ENCODE results near the gene TMEM156. TPM values are rescaled to one million over a fixed set of nuclear protein-coding genes. Genes with fewer than 3 reads are reported as not detected.
"Not testable (repeated sequence)": the region's sequence is repeated elsewhere in the genome, so short reads cannot be mapped to it uniquely, and the experiment has no call there.

Gene TMEM156
- total RNA-seq, 1 experiment from 2014 or later, result 33.7 TPM

DNA sequence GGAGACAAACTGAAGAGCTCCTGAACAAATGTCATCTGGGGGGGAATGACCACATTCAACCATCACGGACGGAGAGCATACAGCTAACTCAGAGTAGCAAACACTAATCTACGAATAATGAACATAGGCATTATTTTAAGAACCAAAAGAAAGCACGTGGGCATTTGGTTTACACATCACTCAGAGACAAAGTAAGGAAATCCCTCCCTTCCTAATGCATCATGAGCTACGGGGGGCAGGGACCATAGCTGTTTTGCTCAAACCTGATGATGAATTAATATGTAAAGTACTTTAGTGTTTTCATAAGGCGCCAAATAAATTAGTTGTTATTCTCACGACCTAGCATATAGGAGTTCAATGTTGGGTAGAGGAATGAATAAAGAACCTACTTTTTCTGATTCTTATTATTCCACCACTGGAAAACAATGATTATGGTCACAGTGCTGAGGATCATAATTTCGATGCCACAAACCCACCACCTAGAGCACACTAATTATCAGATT, 11.7 kb upstream of the TMEM156 start:
- peak; percentile 56 for DNase-seq (ENCODE audit: low read depth)

DNA sequence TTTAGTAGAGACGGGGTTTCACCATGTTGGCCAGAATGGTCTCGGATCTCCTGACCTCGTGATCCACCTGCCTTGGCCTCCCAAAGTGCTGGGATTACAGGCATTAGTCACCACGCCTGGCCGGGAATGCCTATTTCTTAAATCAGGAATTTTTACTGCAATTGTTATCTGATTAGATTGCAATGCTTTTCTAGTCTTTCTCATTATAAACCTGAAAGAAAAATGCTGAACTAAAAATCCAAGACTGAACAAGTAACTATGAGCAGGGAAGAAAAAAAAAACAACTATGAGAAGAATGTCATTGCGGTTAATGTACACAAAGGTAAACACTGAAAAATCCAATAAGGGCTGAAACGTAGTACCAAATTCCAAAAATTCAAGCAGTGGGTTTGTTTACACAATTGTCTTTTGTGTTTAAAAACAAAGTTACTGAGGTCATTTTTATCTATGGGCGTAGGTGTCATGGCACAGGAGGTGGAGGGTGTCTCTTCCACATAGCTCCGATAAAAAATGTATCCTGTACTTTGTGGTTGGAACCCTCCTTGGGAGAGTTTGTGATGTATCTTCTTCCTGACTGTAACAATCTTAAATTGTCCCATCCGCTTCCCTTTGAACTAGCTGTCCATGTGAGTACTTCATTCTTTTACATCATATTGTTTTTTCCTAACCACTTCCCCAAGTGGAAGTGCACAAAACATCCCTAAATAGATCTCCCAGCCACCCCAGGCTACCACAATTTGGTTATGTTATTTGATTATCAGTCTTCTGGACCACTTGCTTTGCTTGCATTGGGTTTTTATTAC, 11.1 kb upstream of the TMEM156 start:
- peak; percentile 70 for DNase-seq (ENCODE audit: low read depth)

DNA sequence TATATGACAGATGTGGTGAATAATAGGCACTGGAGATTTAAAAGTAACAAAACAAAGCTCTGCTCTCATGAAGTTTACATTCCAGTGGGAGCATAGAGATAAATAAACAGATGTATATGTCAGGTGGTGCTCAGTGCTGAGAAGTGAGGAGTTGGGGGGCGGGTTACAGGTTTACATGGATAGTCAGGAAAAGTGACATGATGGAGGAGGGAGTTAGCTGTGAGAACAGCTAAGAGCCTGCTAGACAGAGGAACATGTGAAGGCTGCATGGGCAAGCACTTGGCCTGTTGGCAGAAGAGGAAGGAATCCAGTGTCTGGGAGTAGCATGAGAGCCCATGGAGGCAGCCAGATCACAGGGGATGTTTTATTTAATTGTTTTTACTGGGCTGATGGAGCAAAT, 10.2 kb upstream of the TMEM156 start:
- no peak for DNase-seq (ENCODE audit: low read depth)

DNA sequence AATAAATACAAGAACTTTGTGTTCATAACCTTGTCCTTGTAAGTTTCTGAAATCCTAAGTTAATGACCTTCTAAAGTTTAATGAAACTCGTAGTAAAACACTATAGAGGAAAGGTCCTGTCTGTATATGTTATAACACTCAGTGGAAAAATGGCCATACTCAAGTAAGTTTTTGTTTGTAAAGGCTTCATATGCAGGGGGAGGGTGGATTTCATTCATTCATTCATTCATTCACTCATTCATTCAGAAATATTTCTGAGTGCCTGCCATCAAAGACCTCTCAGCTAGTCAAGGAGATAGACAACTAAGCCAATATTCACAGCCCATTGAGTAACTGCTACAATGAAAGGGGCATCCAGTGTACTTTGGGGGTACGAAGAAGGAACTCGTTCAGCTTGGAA, 6.9 kb upstream of the TMEM156 start:
- DNase-seq (ENCODE audit: low read depth), result no peak

DNA sequence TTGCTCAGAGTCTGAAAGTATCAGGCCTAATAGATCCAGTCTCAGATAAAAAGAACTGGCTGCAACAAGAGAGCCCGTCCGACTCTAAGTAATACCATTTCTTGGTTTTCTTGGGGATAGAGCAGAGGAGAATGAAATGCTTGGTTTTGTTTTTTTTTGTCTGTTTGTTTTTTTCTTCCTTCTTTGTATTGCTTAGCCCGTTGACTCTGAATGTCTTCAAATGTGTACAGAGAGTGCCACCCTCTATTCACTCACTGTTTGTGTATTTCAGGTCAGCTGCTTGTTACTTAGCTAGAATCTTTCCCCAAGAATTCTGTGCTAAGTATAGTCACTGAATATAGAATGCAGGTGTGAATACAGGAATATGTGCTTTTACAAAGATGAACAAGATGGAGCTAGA, 5.7 kb upstream of the TMEM156 start:
- no peak for DNase-seq (ENCODE audit: low read depth)

DNA sequence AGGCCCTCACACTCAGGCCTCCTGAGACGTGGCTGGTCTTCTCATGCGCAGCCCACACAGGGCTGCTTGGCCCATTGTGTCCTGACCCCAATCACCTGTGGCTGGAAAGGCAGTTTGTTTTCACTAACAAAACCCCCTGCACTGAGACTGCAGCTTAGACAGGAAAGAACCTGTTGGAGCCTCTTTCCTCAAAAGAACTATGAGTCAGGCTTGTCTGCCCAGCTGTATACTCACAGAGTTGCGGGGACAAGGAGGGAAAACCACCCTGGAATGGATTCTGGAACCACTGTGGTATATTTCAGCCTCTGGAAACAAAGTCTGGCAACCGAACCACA, 5.2 kb upstream of the TMEM156 start:
- peak; percentile 73 for DNase-seq (ENCODE audit: low read depth)

DNA sequence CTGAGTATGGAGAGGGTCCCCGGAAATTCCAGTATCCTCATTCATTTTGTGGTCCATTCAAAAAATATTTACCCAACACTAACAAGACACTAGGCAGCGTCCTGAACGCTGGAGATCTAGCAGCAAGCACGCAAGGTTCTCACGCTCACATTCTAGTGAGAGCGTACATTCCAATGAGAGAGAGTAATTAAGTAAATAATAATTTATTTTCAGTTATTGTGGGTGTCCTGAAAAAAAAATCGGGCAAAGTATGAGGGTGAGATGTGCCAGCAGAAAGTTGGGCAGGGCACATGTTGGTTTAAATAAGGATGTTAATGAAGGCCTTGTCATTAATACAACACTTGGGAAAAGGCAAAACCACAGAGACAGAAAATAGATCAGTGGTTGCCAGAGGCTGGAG, 4.0 kb upstream of the TMEM156 start:
- peak; percentile 93 for DNase-seq (ENCODE audit: low read depth)

DNA sequence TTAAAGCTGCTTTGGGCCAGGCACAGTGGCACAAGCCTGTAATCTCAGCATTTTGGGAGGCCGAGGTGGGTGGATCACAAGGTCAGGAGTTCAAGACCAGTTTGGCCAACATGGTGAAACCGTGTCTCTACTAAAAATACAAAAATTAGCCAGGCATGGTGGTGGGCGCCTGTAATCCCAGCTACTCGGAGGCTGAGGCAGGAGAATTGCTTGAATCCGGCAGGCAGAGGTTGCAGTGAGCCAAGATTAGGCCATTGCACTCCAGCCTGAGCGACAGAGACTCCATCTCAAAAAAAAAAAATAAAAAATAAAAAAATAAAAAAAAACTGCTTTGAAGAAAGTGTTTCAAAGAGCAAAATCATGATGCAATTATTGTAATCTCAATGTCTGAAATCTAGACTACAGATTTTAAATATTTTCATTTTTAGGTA, 604 bp downstream of the TMEM156 start:
- DNase-seq (ENCODE audit: low read depth), result not testable (repeated sequence)

DNA sequence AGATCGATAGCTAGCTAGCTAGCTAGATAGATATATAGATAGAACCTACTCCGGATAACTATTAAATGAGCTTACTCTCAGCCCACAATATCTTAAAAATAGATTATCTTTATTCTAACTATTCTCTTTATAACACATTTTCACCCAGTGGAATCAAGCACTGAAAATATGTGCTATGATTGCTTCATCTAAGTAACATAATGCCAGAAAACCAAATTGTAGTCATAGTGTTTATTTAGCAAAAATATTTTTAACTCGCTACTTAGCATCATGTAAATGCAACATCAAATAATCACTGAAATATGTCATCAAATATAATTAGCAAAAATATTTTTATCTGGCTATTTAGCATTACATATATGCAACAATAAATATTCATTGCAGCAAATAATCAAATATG, 1.5 kb downstream of the TMEM156 start:
- DNase-seq (ENCODE audit: low read depth), result no peak

DNA sequence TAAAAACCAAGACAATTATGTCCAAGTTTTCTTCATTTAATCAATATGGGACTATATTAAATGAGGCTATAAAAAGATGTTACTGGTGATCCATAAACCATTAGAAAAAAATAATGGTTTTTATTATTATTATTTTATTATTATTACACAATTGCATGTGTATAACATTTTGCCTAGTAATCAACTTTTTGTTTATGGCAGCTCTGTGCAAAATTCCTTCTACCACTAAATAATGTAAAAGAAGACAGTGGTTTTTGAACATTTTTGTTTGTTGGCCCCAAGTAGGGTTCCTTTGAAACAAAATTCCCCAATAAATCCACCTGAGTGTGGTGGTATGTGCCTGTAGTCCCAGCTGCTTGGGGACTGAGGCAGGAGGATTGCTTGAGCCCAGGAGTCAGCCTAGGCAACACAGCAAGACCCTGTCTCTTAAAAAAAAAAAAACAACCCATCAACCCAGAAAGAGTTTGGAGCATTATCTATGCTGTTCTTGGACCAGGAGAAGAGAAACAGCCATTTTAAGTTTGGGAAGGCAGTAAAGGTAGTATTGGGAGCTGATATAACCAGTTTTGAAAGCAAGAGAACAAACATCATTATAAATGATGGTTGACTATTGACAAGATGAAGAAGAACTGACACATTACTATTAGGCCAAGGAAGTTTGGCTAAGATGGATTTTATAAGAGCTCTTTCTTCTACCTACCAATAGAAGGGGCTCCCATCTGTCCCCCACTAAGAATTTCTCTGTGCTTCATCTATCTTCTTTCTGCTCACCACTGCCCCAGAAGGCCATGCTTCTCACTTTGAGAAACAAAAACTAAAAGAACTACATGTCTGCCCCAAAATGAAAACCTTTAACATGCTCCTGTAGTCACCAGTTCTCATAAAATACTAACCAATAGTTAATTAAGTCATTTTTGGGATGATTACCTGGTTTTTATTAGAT, 2.2 kb downstream of the TMEM156 start:
- DNase-seq (ENCODE audit: low read depth), result no peak

DNA sequence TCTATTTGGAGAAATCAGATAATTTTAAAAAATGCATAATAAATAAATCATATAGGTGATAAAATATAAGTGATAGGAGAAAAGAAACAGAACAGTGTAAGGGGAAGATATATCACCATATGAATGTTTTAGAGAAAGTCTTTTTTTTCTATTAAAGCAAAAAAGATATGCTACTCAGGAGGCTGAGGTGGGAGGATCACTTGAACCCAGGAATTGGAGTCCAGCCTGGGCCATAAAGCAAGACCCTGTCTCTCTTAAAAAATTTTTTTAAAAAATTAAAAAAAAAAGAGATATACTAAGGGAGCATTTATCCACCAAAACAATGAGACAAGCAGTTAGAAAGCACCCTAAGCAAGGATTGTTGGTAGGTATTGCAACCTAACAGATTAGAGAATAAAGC, 6.1 kb downstream of the TMEM156 start:
- DNase-seq (ENCODE audit: low read depth), result no peak

DNA sequence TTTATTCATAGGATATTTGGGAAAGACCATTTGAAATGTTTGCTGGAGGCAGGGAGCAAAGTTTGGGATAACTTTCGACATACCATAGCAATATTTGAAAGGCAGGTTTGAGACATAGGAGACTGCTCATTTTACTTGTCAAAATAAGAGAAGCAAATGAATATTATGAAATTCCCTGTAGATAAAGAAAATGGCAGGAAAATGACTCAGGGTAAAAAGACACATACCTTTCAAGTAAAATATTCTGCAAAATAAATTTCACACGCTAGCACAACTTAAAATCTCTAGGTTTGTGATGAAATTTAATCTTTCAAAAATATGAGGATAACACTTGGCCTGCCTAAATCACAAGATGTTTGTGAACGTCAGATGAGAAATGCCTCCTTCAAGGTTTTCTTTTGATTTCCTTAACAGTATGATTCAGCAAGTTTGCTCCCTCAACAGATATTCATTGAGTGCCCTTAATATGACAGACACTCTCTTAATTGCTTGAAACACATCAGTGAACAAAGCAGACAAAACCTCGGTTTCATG, 6.6 kb downstream of the TMEM156 start:
- no peak for DNase-seq (ENCODE audit: low read depth)

DNA sequence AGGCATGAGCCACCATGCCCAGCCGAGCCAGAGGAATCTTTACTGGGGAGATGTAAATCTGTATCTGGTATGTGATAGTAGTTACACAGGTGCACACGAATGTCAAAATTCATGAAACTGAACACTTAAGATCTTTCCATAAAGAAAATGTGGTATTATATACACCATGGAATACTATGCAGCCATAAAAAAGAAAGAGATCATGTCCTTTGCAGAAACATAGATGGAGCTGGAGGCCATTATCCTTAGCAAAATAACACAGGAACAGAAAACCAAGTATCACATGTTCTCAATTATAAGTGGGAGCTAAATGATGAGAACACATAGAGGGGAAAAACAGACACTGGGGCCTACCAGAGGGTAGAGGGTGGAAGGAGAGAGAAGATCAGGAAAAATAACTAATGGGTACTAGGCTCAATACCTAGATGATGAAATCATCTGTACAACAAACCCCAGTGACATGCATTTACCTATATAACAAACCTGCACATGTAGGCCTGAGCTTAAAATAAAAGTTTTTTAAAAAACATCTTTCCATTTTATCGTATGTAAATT, 7.8 kb downstream of the TMEM156 start:
- no peak for DNase-seq (ENCODE audit: low read depth)

DNA sequence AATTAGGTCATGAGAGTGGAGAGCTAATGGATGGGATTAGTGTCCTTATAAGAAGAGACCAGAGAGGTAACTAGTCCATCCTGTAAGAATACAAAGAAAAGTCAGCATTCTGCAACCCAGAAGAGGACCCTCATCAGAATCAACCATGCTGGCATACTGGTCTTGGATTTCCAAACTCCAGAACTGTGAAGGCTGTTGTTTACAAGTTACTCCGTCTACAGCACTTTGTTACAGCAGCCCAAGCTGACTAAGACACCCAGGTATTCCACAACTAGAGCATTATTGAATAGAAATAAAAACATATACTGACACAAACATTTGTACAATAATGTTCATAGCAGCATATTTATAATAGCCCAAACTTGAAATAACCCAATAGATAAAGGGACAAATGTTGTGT, 9.2 kb downstream of the TMEM156 start:
- DNase-seq (ENCODE audit: low read depth), result no peak

DNA sequence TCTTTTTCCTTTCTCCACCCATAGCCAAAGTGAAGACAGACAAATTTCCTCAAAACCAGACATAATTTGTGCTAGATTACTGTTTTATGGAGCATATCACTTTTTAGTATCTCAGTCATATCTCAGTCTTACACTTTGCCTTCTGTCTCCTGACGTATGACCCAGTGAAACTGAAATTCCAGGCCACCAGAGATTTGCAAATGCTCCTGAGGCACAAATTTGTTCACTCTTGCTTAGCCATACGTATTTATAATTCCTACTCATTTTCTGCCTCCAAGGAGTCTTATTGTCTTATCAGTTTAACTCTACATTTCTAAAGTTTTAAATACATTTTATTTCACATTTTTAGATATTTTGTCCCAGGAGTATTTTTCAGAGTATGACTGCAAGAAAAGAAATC, 10.0 kb downstream of the TMEM156 start:
- no peak for DNase-seq (ENCODE audit: low read depth)

DNA sequence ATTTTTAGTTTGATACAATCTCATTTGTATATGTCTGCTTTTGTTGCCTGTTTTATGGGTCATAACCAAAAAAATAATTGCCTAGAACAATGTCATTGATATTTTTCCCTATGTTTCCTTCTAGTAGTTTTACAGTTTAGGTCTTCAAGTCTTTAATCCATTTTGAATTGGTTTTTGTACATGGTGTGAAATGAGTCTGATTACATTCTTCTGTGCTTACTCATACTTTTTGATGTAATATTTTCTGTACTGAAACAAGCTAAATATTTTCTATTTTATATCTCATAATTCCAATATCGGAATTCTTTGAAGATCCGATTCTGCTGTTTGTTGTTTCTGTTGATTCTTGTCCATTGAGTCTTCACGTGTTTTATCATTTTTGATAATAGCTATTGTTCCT, 10.6 kb downstream of the TMEM156 start:
- DNase-seq (ENCODE audit: low read depth), result no peak

DNA sequence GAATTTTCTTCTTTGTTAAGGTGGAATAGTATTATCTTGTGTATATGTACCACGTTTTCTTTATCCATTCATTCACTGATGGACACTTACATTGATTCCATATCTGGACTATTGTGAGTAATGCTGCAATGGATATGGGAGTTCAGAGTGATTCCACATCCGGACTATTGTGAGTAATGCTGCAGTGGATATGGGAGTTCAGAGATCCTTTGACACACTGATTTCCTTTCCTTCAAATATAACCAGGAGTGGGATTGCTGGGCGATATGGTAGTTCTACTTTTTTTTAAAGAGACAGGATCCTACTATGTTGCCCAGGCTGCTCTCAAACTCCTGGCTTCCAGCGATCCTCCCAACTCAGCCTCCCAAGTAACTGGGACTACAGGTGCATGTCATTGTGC, 12.1 kb downstream of the TMEM156 start:
- no peak for DNase-seq (ENCODE audit: low read depth)

DNA sequence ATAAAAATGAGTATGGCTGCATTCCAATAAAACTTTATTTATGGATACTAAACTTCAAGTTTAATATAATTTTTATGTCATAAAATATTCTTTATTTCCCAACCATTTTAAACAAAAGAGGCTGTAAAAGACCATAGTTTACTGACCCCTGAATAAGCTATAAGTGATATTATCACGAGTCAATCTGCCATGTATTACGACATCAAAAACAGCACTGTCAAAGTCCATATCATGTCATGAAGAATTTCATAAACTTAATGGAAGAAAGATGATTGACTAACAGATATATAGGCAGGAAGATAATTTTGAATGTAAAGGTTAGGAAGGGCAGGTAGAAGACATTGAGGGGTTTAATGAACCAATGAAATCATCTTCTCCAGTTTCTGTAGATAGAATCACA, 18.2 kb downstream of the TMEM156 start:
- DNase-seq (ENCODE audit: low read depth), result no peak

DNA sequence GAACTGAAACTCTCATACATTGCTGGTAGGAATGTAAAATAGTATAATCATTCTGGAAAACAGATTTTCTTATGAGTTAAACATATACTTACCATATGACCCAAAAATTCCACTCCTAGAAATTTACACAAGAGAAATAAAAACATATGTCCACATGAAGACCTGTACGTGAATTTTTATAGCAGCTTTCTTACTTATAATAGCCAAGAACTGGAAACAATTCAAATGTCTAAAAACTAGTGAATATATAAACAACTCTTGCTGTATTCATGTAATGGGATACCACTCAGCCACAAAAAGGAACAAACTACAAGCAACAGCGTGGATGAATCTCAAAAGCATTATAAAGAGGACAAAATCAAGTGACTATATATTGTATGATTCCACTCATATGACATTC, 27.5 kb downstream of the TMEM156 start:
- DNase-seq (ENCODE audit: low read depth), result no peak

DNA sequence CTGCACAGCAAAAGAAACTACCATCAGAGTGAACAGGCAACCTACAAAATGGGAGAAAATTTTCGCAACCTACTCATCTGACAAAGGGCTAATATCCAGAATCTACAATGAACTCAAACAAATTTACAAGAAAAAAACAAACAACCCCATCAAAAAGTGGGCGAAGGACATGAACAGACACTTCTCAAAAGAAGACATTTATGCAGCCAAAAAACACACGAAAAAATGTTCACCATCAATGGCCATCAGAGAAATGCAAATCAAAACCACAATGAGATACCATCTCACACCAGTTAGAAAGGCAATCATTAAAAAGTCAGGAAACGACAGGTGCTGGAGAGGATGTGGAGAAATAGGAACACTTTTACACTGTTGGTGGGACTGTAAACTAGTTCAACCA, 30.2 kb downstream of the TMEM156 start:
- DNase-seq (ENCODE audit: low read depth), result not testable (repeated sequence)

DNA sequence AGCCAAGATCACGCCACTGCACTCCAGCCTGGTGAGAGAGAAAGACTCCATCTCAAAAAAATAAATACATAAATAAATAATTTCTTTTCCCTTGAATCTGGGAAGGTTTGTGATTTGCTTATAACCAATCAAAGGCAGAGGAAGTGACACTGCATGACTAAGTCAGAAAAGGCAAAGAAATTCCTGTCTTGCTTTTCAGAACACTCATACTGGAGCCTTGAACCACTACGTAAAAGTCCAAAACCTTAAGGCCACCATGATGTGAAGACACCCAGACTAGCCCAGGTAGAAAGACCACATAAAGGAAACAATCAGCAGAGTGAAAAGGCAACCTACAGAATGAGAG, 36.6 kb downstream of the TMEM156 start:
- DNase-seq (ENCODE audit: low read depth), result peak; percentile 20

DNA sequence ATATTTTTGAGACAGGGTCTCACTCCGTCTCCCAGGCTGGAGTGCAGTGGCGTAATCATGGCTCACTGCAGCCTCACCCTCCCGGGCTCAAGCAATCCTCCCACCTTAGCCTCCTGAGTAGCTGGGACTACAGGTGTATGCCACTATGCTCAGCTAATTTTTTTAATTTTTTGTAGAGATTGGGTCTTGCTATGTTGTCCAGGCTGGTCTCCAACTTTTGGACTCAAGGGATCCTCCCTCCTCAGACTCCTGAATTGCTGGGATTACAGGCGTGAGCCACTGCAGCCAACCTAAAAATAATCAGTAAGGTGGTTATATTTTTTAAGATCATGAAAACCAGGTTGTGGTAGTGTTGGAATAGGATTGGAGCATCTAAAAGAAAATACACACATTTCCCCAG, 38.1 kb downstream of the TMEM156 start:
- DNase-seq (ENCODE audit: low read depth), result no peak

Data from Daoy (cell line).